Endothelial cell of umbilical vein (primary cell): ENCODE measurements around the gene NAPB. TPM values are rescaled to one million over a fixed set of nuclear protein-coding genes. Genes with fewer than 3 reads are reported as not detected.
A peak's percentile ranks its signal among the peaks of the same experiment; 100 is the strongest.

Experiments
- BruUV-seq: library from RNA; stranded (reverse); fragments of 400-500 nt; replicated peaks from 2 replicates; lab custom pipeline; 2021; lab: Mats Ljungman, UMichigan
- CTCF ChIA-PET: fragments of 300-600, 350-600 bp; sonication (Branson Sonifier 250); formaldehyde crosslinking; loops from one replicate; lab custom pipeline; 2021; ENCODE audit warnings: antibody characterized with exemption, inconsistent platforms; lab: Charles Lee
- POLR2A ChIA-PET: fragments of 300-600, 350-600 bp; sonication (Branson Sonifier 250); formaldehyde crosslinking; loops from one replicate; lab custom pipeline; 2021; ENCODE audit warnings: antibody characterized with exemption, inconsistent platforms; lab: Charles Lee
- DNase-seq: peaks from one replicate; pipeline ENCODE4 v3.0.0-alpha.2; 2011; ENCODE audit warnings: low read depth, low spot score
- FAIRE-seq: peaks from 2 replicates; lab custom pipeline; 2011; peaks lifted over from hg19 to GRCh38; lab: Jason Lieb, UNC
- H2AFZ ChIP-seq: 2 replicates; pipeline ENCODE4 v1.6.0; 2012; ENCODE audit warnings: low read depth, low read length, control low read depth, inconsistent platforms
- H3K27ac ChIP-seq: 2 replicates; pipeline ENCODE4 v1.5.1; 2011; ENCODE audit warnings: low read depth, mild to moderate bottlenecking, control low read depth, low read length, moderate library complexity; ENCODE audit not compliant: insufficient read depth
- H3K27me3 ChIP-seq, 2 experiments: 2 replicates each; pipeline versions ENCODE4 v1.6.0 to v1.6.1; 2011; ENCODE audit warnings: low read length in 2 of 2, mixed read lengths in 1 of 2; ENCODE audit not compliant: control insufficient read depth in 2 of 2, insufficient read depth in 2 of 2
- H3K36me3 ChIP-seq, 2 experiments: 2 replicates in 1 of 2; 3 replicates in 1 of 2; pipeline ENCODE4 v1.5.1; 2011; ENCODE audit warnings: low read length in 2 of 2, mild to moderate bottlenecking in 1 of 2, moderate library complexity in 1 of 2; ENCODE audit not compliant: control insufficient read depth in 2 of 2, insufficient read depth in 2 of 2; ENCODE audit errors: extremely low read depth in 1 of 2
- H3K4me1 ChIP-seq: 3 replicates; pipeline ENCODE4 v1.5.1; 2011; ENCODE audit warnings: mild to moderate bottlenecking, low read length; ENCODE audit not compliant: control insufficient read depth, insufficient read depth; ENCODE audit errors: extremely low read depth
- H3K4me2 ChIP-seq: 2 replicates; pipeline ENCODE4 v1.6.1; 2011; ENCODE audit warnings: low read length, control low read depth, mixed read lengths; ENCODE audit not compliant: insufficient read depth
- H3K4me3 ChIP-seq, 3 experiments: fragments of 200-600 bp in 1 of 3; sonication (generic), shearing (Covaris generic) in 1 of 3; replicated peaks in 1 of 3; 2 replicates each; pipeline ENCODE4 v1.5.1; 2011 to 2016; ENCODE audit warnings: control low read depth in 3 of 3, low read length in 3 of 3, mild to moderate bottlenecking in 2 of 3, inconsistent platforms in 1 of 3, low read depth in 1 of 3, moderate library complexity in 1 of 3; ENCODE audit not compliant: insufficient read depth in 1 of 3
- H3K79me2 ChIP-seq: 2 replicates; pipeline ENCODE4 v1.6.0; 2012; ENCODE audit warnings: low read length, inconsistent platforms; ENCODE audit not compliant: control insufficient read depth, insufficient read depth
- H3K9ac ChIP-seq: replicated peaks from 2 replicates; pipeline ENCODE3; 2011; ENCODE audit warnings: low read length, control low read depth; ENCODE audit not compliant: insufficient read depth; ENCODE audit errors: extremely low read depth
- H3K9me1 ChIP-seq: replicated peaks from 3 replicates; pipeline ENCODE4 v1.6.0; 2011; ENCODE audit warnings: mild to moderate bottlenecking, low read length; ENCODE audit not compliant: control insufficient read depth, insufficient read depth; ENCODE audit errors: extremely low read depth
- H3K9me3 ChIP-seq: replicated peaks from 2 replicates; pipeline ENCODE4 v1.5.1; 2012; ENCODE audit warnings: low read length, inconsistent platforms; ENCODE audit not compliant: control insufficient read depth, insufficient read depth
- H4K20me1 ChIP-seq: replicated peaks from 2 replicates; pipeline ENCODE3; 2011; ENCODE audit warnings: mild to moderate bottlenecking, low read length; ENCODE audit not compliant: control insufficient read depth, insufficient read depth; ENCODE audit errors: extremely low read depth
- EZH2 ChIP-seq: IDR thresholded peaks from 2 replicates; pipeline ENCODE4 v1.6.1; 2012; ENCODE audit warnings: borderline replicate concordance, low read depth, mild to moderate bottlenecking, moderate library complexity, low read length, inconsistent platforms; ENCODE audit not compliant: severe bottlenecking
- FOS ChIP-seq: IDR thresholded peaks from 2 replicates; pipeline ENCODE4 v1.6.1; 2011; ENCODE audit warnings: mild to moderate bottlenecking, low read length, moderate library complexity, borderline replicate concordance; ENCODE audit not compliant: insufficient read depth
- GATA2 ChIP-seq: IDR thresholded peaks from 2 replicates; pipeline ENCODE4 v1.7.0; 2011; ENCODE audit warnings: low read depth, mild to moderate bottlenecking, moderate library complexity, mixed read lengths, low read length; ENCODE audit not compliant: insufficient read length, insufficient read depth
- JUN ChIP-seq: IDR thresholded peaks from 2 replicates; pipeline ENCODE4 v1.6.1; 2011; ENCODE audit warnings: borderline replicate concordance, low read depth; ENCODE audit not compliant: insufficient read length, insufficient read depth
- MYC ChIP-seq: IDR thresholded peaks from one replicate; pipeline ENCODE4 v1.6.1; 2011; ENCODE audit warnings: mild to moderate bottlenecking, low read depth, low read length
- POLR2A ChIP-seq: IDR thresholded peaks from 2 replicates; pipeline ENCODE4 v1.6.1; 2012; ENCODE audit warnings: low read depth, mild to moderate bottlenecking, control low read depth, low read length
- POLR2AphosphoS5 ChIP-seq: IDR thresholded peaks from 2 replicates; pipeline ENCODE4 v1.6.1; 2012; ENCODE audit warnings: low read depth, mild to moderate bottlenecking, control low read depth, low read length, moderate library complexity; ENCODE audit not compliant: insufficient read depth
- dilution Hi-C: fragments of 300-500 bp; cut with MboI; formaldehyde crosslinking; loops from one replicate; pipeline ENCODE4 v1.15.0; 2019; ENCODE audit warnings: low sequenced_read_pairs; ENCODE audit not compliant: extremely low pct_ligation_motif_present
- intact Hi-C: fragments of 100-400 bp; cut with micrococcal nuclease; formaldehyde crosslinking; loops from one replicate; pipeline ENCODE4 v1.10.0; 2022
- polyA plus RNA-seq, 4 experiments: library from polyadenylated mRNA; depleted of rRNA in 3 of 4; stranded (reverse) in 3 of 4; unstranded in 1 of 4; fragments of >200 nt; gene quantifications; 2 replicates each; pipeline versions ENCODE4 v1.2.1 to v1.2.3, GENCODE V29; 2011 to 2012; ENCODE audit warnings: missing spikeins in 1 of 4
- total RNA-seq: library from RNA; stranded (reverse); gene quantifications from 2 replicates; pipeline ENCODE4 v1.2.3, GENCODE V29; 2021
- TF ChIP-seq, protein P1 (sequence below), 2 donors: IDR thresholded peaks; 1 replicate in 1 of 2; 2 replicates in 1 of 2; pipeline ENCODE4 v1.5.1; 2011; ENCODE audit warnings: low read length in 2 of 2, mild to moderate bottlenecking in 2 of 2, moderate library complexity in 2 of 2, control low read depth in 1 of 2, inconsistent platforms in 1 of 2, low read depth in 1 of 2; ENCODE audit not compliant: insufficient read depth in 1 of 2; ENCODE audit errors: extremely low read depth in 1 of 2
- TF ChIP-seq, protein P2 (sequence below): IDR thresholded peaks from 2 replicates; pipeline ENCODE4 v1.6.1; 2011; ENCODE audit not compliant: insufficient read depth, insufficient read length

The NAPB gene
- total and polyA plus RNA-seq, 2 donors (not counting 3 experiments of a cell fraction or from before 2014, with no cell fraction given) = 4.7 to 10.1 TPM

DNA sequence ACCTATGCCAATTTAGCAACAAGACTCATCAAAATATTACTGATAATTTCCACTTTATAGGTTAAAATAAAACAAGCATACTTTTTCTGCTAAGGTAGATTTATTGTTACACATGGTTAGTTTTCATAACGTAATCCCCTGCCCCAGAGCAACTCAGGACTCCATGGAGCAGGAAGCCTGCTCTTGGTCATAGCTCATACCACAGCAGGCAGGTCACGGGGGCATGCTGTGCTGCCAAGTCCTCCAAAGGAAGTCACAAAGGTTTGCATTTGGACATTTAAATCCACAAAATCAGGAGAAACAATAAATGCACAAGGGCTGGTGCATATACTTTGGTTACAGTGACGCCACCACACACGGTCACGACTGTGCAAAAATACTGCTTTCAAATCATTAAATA is 46.8 kb downstream of the NAPB start:
- no peaks in the 10 kb centered on the region for H3K9me3 ChIP-seq
- intact Hi-C loops (no loop called here), dilution Hi-C loops (no loop called here)
- H3K4me1 ChIP-seq = peaks cover 13% of the 10 kb centered on the region
- H3K4me2 ChIP-seq = peak overlapping the region; percentile 56
- no peaks in the 10 kb centered on the region for H3K27me3 ChIP-seq
- H3K36me3 ChIP-seq = peaks cover 19 to 35% of the 10 kb centered on the region in 2 experiments
- no TSS peak for BruUV-seq
- DNase-seq = peak; percentile 76
- peak; percentile 78 for FAIRE-seq
- TF ChIP-seq JUN (no peak), EZH2 (no peak), FOS (peak; percentile 15), MYC (no peak), POLR2AphosphoS5 (no peak)
- no peak overlapping the region for H3K9ac ChIP-seq
- POLR2A ChIA-PET = interaction anchor here (0.7 to 1.1 kb wide), 3 partner anchors 17 to 47 kb away, joined by 3 to 4 read pairs (median 3); partner anchors contain the start of gene NAPB
- H2AFZ ChIP-seq = no peak overlapping the region
- H3K27ac ChIP-seq = peak overlapping the region; percentile 23
- H4K20me1 ChIP-seq = no peaks in the 10 kb centered on the region
- CTCF ChIA-PET = interaction anchor here (1.0 to 1.5 kb wide), 5 partner anchors 12 to 129 kb away, joined by 3 to 10 read pairs (median 8); partner anchors contain the start of gene NAPB
- peaks cover 8% of the 10 kb centered on the region for H3K79me2 ChIP-seq
- no peak overlapping the region for H3K4me3 ChIP-seq
- no peaks in the 10 kb centered on the region for H3K9me1 ChIP-seq

DNA sequence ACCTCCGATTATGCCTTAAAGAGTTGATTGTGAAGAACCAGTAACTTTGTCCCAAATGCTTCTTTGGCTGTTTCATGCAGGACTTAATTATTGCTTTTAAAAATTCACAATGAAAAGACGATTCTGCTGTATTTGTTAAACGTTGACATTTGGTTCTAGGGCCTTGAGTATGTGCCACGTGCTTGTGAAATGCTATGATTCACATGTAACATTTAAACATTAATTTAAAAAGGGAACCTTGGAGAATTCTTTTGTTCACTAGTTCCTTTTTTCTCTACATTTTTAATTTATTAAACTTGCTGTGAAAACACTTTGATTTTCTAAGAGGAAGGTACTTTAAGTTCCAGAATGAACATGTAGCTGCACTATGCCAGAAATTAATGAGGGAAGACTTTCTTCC is 49.8 kb downstream of the NAPB start:
- Histone ChIP-seq H3K4me2 (no peak overlapping the region), H4K20me1 (peaks cover 4% of the 10 kb centered on the region), H3K4me3 (no peak overlapping the region), H3K36me3 (peaks cover 22 to 44% of the 10 kb centered on the region in 2 experiments), H3K79me2 (peaks cover 35% of the 10 kb centered on the region), H3K27ac (no peak overlapping the region), H3K9me3 (no peaks in the 10 kb centered on the region), H3K4me1 (peaks cover 27% of the 10 kb centered on the region), H3K27me3 (no peaks in the 10 kb centered on the region), H2AFZ (no peak overlapping the region), H3K9ac (no peak overlapping the region), H3K9me1 (no peaks in the 10 kb centered on the region)
- TF ChIP-seq FOS (no peak), MYC (no peak), JUN (no peak), GATA2 (no peak), EZH2 (no peak), POLR2A (no peak), POLR2AphosphoS5 (no peak)
- TF ChIP-seq, protein P1, sequence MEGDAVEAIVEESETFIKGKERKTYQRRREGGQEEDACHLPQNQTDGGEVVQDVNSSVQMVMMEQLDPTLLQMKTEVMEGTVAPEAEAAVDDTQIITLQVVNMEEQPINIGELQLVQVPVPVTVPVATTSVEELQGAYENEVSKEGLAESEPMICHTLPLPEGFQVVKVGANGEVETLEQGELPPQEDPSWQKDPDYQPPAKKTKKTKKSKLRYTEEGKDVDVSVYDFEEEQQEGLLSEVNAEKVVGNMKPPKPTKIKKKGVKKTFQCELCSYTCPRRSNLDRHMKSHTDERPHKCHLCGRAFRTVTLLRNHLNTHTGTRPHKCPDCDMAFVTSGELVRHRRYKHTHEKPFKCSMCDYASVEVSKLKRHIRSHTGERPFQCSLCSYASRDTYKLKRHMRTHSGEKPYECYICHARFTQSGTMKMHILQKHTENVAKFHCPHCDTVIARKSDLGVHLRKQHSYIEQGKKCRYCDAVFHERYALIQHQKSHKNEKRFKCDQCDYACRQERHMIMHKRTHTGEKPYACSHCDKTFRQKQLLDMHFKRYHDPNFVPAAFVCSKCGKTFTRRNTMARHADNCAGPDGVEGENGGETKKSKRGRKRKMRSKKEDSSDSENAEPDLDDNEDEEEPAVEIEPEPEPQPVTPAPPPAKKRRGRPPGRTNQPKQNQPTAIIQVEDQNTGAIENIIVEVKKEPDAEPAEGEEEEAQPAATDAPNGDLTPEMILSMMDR (IDR thresholded peaks at IDR 0.05; ENCODE audit: extremely low read depth in 1 of 2, insufficient read depth in 1 of 2, low read depth in 1 of 2, low read length in 2 of 2) = no peak
- TF ChIP-seq, protein P2, sequence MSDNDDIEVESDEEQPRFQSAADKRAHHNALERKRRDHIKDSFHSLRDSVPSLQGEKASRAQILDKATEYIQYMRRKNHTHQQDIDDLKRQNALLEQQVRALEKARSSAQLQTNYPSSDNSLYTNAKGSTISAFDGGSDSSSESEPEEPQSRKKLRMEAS = no peak
- CTCF ChIA-PET = no interaction called here
- POLR2A ChIA-PET = no interaction called here
- DNase-seq (no peak), FAIRE-seq (no peak)
- dilution Hi-C loops = no loop called here
- no TSS peak for BruUV-seq
- intact Hi-C loops = no loop called here
